Glutamatergic neuron (in vitro differentiated cells): ENCODE data around the gene CDH10. TPM values are rescaled to one million over a fixed set of nuclear protein-coding genes. Genes with fewer than 3 reads are reported as not detected.

Source experiments
- DNase-seq: peaks from one replicate; pipeline ENCODE4 v3.0.0; 2022
- H3K27ac Mint-ChIP-seq: one replicate; pipeline ENCODE4 v1.8.0; 2020; ENCODE audit warnings: mild to moderate bottlenecking, mixed read lengths, inconsistent platforms; ENCODE audit not compliant: unreplicated experiment
- H3K27me3 Mint-ChIP-seq: one replicate; pipeline ENCODE4 v1.8.0; 2020; ENCODE audit warnings: mild to moderate bottlenecking, moderate library complexity, mixed read lengths, inconsistent platforms; ENCODE audit not compliant: unreplicated experiment
- H3K36me3 Mint-ChIP-seq: one replicate; pipeline ENCODE4 v1.8.0; 2020; ENCODE audit warnings: mild to moderate bottlenecking, mixed read lengths, inconsistent platforms; ENCODE audit not compliant: unreplicated experiment
- H3K4me1 Mint-ChIP-seq: one replicate; pipeline ENCODE4 v1.8.0; 2020; ENCODE audit warnings: mild to moderate bottlenecking, low read depth, mixed read lengths, inconsistent platforms; ENCODE audit not compliant: unreplicated experiment
- H3K4me3 Mint-ChIP-seq: one replicate; pipeline ENCODE4 v1.8.0; 2020; ENCODE audit warnings: mild to moderate bottlenecking, mixed read lengths, inconsistent platforms; ENCODE audit not compliant: unreplicated experiment
- H3K9me3 Mint-ChIP-seq: one replicate; pipeline ENCODE4 v1.8.0; 2020; ENCODE audit warnings: mild to moderate bottlenecking, moderate library complexity, mixed read lengths, inconsistent platforms; ENCODE audit not compliant: unreplicated experiment
- CTCF ChIP-seq: fragments of 200-600 bp; sonication (generic); IDR thresholded peaks from one replicate; pipeline ENCODE4 v1.5.0; 2021; ENCODE audit not compliant: partially characterized antibody, unreplicated experiment
- total RNA-seq: library from RNA; stranded (reverse); fragmentation: NEBNext Ultra II Directional; extraction: Animal tissue kit (Norgen Biotek cat#: 25700); gene quantifications from one replicate; pipeline ENCODE4 v1.2.1, GENCODE V29; 2021; ENCODE audit not compliant: unreplicated experiment

Gene CDH10
- total RNA-seq, 1 donor from 2014 or later = 3.0 TPM

DNA sequence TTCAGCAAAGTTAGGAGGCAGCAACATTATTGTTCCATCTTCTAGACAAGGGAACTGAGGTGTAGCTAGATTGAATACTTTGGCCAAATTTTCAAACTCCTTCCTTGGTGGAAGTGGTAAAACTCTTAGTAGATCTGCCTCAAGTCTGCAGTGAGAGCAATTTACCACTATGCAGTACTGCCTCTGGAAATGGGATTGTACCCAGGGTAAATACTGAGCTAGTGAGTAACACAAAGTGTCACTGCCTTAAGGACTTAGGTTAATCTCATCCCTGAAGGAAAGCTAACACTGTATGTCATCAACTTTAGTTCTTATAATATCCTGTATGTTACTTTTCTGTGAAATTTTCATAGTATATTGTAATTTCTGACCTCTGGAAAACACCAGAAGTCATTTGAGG lies 13.9 kb downstream of the CDH10 start:
- no peak overlapping the region for H3K27ac Mint-ChIP-seq
- H3K9me3 Mint-ChIP-seq = peaks cover 2% of the 10 kb centered on the region
- no peak for TF ChIP-seq CTCF
- no peak for DNase-seq
- H3K36me3 Mint-ChIP-seq = peaks cover 5% of the 10 kb centered on the region
- no peak overlapping the region for H3K4me3 Mint-ChIP-seq
- no peaks in the 10 kb centered on the region for H3K27me3 Mint-ChIP-seq
- peaks cover 5% of the 10 kb centered on the region for H3K4me1 Mint-ChIP-seq

DNA sequence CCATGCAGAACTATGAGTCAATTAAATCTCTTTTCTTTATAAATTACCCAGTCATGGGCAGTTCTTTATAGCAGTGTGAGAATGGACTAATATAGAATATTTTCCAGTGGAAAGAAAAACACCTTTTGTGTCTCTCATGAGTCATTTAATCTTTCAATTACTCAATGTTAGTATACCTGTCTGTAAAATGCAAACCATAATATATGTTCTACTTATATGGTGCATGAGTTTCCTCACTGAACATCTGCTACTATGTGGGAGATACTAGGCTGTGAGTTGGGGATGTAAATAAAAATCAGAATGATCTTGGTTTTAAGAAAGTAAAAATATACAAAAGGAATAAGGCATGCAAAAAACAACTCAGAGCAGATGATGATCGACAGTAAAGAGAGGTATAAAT lies 15.0 kb downstream of the CDH10 start:
- H3K4me1 Mint-ChIP-seq = peaks cover 3% of the 10 kb centered on the region
- H3K36me3 Mint-ChIP-seq = peaks cover 5% of the 10 kb centered on the region
- DNase-seq = no peak
- peaks cover 2% of the 10 kb centered on the region for H3K9me3 Mint-ChIP-seq
- H3K4me3 Mint-ChIP-seq = no peak overlapping the region
- no peak overlapping the region for H3K27ac Mint-ChIP-seq
- H3K27me3 Mint-ChIP-seq = no peaks in the 10 kb centered on the region
- TF ChIP-seq CTCF = no peak

GRCh38 chr5:24624872-24625271 lies 19.9 kb downstream of the CDH10 start:
- H3K4me1 Mint-ChIP-seq = peaks cover 10% of the 10 kb centered on the region
- H3K9me3 Mint-ChIP-seq = no peaks in the 10 kb centered on the region
- no peak overlapping the region for H3K27ac Mint-ChIP-seq
- no peak for TF ChIP-seq CTCF
- H3K27me3 Mint-ChIP-seq = no peaks in the 10 kb centered on the region
- DNase-seq = no peak
- peaks cover 3% of the 10 kb centered on the region for H3K36me3 Mint-ChIP-seq
- no peak overlapping the region for H3K4me3 Mint-ChIP-seq

GRCh38 chr5:24623624-24624023 lies 21.2 kb downstream of the CDH10 start:
- Mint-ChIP-seq H3K27me3 (no peaks in the 10 kb centered on the region), H3K9me3 (no peaks in the 10 kb centered on the region), H3K36me3 (no peaks in the 10 kb centered on the region), H3K4me3 (no peak overlapping the region), H3K4me1 (peaks cover 10% of the 10 kb centered on the region), H3K27ac (no peak overlapping the region)
- no peak for DNase-seq
- no peak for TF ChIP-seq CTCF

- no peak for TF ChIP-seq CTCF
- Mint-ChIP-seq H3K27ac (no peak overlapping the region), H3K27me3 (no peaks in the 10 kb centered on the region), H3K9me3 (no peaks in the 10 kb centered on the region), H3K36me3 (no peaks in the 10 kb centered on the region), H3K4me1 (peaks cover 10% of the 10 kb centered on the region), H3K4me3 (no peak overlapping the region)
- peak; percentile 16 for DNase-seq
Observed at GRCh38 chr5:24623031-24623430, 21.7 kb downstream of the CDH10 start.
